HepG2 (cell line): Measurements from ENCODE around the gene TCF12. TPM values are rescaled to one million over a fixed set of nuclear protein-coding genes. Genes with fewer than 3 reads are reported as not detected.

Experiments used
- FOSL2 ChIP-seq: sonication (generic); formaldehyde crosslinking; IDR thresholded peaks from 2 replicates; pipeline ENCODE4 v1.4.0; 2020; ENCODE audit warnings: missing genetic modification reagents
- KLF15 ChIP-seq: sonication (generic); formaldehyde crosslinking; IDR thresholded peaks from 2 replicates; pipeline ENCODE4 v1.8.1; 2023; ENCODE audit warnings: borderline replicate concordance, mild to moderate bottlenecking, inconsistent platforms, missing genetic modification reagents, mixed read lengths
- MEF2D ChIP-seq: sonication (generic); formaldehyde crosslinking; IDR thresholded peaks from 2 replicates; pipeline ENCODE4 v1.5.1; 2020; ENCODE audit warnings: mild to moderate bottlenecking, missing genetic modification reagents
- MTA3 ChIP-seq: sonication (generic); formaldehyde crosslinking; IDR thresholded peaks from 2 replicates; pipeline ENCODE4 v1.4.0; 2020; ENCODE audit warnings: missing genetic modification reagents
- NCOA5 ChIP-seq: sonication (generic); formaldehyde crosslinking; IDR thresholded peaks from 2 replicates; pipeline ENCODE4 v1.4.0; 2020; ENCODE audit warnings: missing genetic modification reagents
- RFXAP ChIP-seq: sonication (generic); formaldehyde crosslinking; IDR thresholded peaks from 2 replicates; pipeline ENCODE4 v1.4.0; 2020; ENCODE audit warnings: missing genetic modification reagents, borderline replicate concordance
- SMC3 ChIP-seq: IDR thresholded peaks from 2 replicates; pipeline ENCODE4 v1.6.1; 2011; ENCODE audit warnings: low read length, improper control_type of control experiment
- SNAPC2 ChIP-seq: sonication (generic); formaldehyde crosslinking; IDR thresholded peaks from 2 replicates; pipeline ENCODE4 v1.8.1; 2022; ENCODE audit warnings: mild to moderate bottlenecking, missing genetic modification reagents
- ZNF253 ChIP-seq: sonication (generic); formaldehyde crosslinking; IDR thresholded peaks from 2 replicates; pipeline ENCODE4 v1.8.0; 2022; ENCODE audit warnings: mild to moderate bottlenecking, missing genetic modification reagents, borderline replicate concordance
- ZNF547 ChIP-seq: sonication (generic); formaldehyde crosslinking; IDR thresholded peaks from 2 replicates; pipeline ENCODE4 v1.5.1; 2020; ENCODE audit warnings: mild to moderate bottlenecking, missing genetic modification reagents
- ZNF776 ChIP-seq: sonication (generic); formaldehyde crosslinking; IDR thresholded peaks from 2 replicates; pipeline ENCODE4 v1.4.0; 2020; ENCODE audit warnings: mild to moderate bottlenecking, missing genetic modification reagents
- polyA plus RNA-seq, 8 experiments: library from polyadenylated mRNA; depleted of rRNA in 3 of 8; stranded (reverse) in 7 of 8; unstranded in 1 of 8; fragments of >200 nt; fragmentation: Illumina TruSeq in 4 of 8; extraction: Trizol in 4 of 8; gene quantifications; 2 replicates each; pipeline versions ENCODE4 v1.2.1 to v1.2.3, GENCODE V29; 2011 to 2016; ENCODE audit warnings: low read depth in 4 of 8, missing spikeins in 1 of 8, mixed read lengths in 1 of 8; ENCODE audit not compliant: insufficient read depth in 1 of 8
- total RNA-seq, 5 experiments: library from RNA; depleted of rRNA; stranded (reverse); fragments of >200 nt; fragmentation: Illumina TruSeq; extraction: Trizol; gene quantifications; 2 replicates each; pipeline ENCODE4 v1.2.3, GENCODE V29; 2016; ENCODE audit warnings: low read depth in 1 of 5
- TF ChIP-seq, protein P1 (sequence below): sonication (generic); formaldehyde crosslinking; IDR thresholded peaks from 2 replicates; pipeline ENCODE4 v1.5.1; 2020; ENCODE audit warnings: mild to moderate bottlenecking, missing genetic modification reagents, moderate library complexity
- TF ChIP-seq, protein P2 (sequence below): sonication (generic); formaldehyde crosslinking; IDR thresholded peaks from 2 replicates; pipeline ENCODE4 v1.5.1; 2020; ENCODE audit warnings: missing genetic modification reagents, mild to moderate bottlenecking, borderline replicate concordance
- TF ChIP-seq, protein P3 (sequence below), 2 experiments: fragments of 450-650 bp in 1 of 2; sonication (generic) in 1 of 2; formaldehyde crosslinking in 1 of 2; IDR thresholded peaks; 2 replicates each; pipeline versions ENCODE4 v1.6.1 to v1.8.0; 2016 to 2022; ENCODE audit warnings: antibody characterized with exemption in 1 of 2, mild to moderate bottlenecking in 1 of 2, missing genetic modification reagents in 1 of 2

Gene TCF12
- total and polyA plus RNA-seq, 2 of the 13 experiments (the other 11 are each of a cell fraction or from before 2014, with no cell fraction given) = 48.6 to 51.1 TPM

- TF ChIP-seq, protein P1, sequence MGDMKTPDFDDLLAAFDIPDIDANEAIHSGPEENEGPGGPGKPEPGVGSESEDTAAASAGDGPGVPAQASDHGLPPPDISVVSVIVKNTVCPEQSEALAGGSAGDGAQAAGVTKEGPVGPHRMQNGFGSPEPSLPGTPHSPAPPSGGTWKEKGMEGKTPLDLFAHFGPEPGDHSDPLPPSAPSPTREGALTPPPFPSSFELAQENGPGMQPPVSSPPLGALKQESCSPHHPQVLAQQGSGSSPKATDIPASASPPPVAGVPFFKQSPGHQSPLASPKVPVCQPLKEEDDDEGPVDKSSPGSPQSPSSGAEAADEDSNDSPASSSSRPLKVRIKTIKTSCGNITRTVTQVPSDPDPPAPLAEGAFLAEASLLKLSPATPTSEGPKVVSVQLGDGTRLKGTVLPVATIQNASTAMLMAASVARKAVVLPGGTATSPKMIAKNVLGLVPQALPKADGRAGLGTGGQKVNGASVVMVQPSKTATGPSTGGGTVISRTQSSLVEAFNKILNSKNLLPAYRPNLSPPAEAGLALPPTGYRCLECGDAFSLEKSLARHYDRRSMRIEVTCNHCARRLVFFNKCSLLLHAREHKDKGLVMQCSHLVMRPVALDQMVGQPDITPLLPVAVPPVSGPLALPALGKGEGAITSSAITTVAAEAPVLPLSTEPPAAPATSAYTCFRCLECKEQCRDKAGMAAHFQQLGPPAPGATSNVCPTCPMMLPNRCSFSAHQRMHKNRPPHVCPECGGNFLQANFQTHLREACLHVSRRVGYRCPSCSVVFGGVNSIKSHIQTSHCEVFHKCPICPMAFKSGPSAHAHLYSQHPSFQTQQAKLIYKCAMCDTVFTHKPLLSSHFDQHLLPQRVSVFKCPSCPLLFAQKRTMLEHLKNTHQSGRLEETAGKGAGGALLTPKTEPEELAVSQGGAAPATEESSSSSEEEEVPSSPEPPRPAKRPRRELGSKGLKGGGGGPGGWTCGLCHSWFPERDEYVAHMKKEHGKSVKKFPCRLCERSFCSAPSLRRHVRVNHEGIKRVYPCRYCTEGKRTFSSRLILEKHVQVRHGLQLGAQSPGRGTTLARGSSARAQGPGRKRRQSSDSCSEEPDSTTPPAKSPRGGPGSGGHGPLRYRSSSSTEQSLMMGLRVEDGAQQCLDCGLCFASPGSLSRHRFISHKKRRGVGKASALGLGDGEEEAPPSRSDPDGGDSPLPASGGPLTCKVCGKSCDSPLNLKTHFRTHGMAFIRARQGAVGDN (CRISPR knock-in tag) = no peak
- TF ChIP-seq MTA3 = no peak
- 0 out of 2 replicates have a peak, but pooled peaks have one; percentile 8 for TF ChIP-seq SNAPC2
- TF ChIP-seq NCOA5 (CRISPR knock-in tag) = no peak
- TF ChIP-seq, protein P2, sequence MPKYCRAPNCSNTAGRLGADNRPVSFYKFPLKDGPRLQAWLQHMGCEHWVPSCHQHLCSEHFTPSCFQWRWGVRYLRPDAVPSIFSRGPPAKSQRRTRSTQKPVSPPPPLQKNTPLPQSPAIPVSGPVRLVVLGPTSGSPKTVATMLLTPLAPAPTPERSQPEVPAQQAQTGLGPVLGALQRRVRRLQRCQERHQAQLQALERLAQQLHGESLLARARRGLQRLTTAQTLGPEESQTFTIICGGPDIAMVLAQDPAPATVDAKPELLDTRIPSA = no peak
- no peak for TF ChIP-seq ZNF547 (CRISPR knock-in tag)
- no peak for TF ChIP-seq KLF15
- no peak for TF ChIP-seq SMC3
- TF ChIP-seq ZNF253 (CRISPR knock-in tag) = 0 out of 2 replicates have a peak, but pooled peaks have one; percentile 31
- TF ChIP-seq RFXAP (CRISPR knock-in tag) = 0 out of 2 replicates have a peak, but pooled peaks have one; percentile 22
- TF ChIP-seq ZNF776 = no peak
- TF ChIP-seq, protein P3, sequence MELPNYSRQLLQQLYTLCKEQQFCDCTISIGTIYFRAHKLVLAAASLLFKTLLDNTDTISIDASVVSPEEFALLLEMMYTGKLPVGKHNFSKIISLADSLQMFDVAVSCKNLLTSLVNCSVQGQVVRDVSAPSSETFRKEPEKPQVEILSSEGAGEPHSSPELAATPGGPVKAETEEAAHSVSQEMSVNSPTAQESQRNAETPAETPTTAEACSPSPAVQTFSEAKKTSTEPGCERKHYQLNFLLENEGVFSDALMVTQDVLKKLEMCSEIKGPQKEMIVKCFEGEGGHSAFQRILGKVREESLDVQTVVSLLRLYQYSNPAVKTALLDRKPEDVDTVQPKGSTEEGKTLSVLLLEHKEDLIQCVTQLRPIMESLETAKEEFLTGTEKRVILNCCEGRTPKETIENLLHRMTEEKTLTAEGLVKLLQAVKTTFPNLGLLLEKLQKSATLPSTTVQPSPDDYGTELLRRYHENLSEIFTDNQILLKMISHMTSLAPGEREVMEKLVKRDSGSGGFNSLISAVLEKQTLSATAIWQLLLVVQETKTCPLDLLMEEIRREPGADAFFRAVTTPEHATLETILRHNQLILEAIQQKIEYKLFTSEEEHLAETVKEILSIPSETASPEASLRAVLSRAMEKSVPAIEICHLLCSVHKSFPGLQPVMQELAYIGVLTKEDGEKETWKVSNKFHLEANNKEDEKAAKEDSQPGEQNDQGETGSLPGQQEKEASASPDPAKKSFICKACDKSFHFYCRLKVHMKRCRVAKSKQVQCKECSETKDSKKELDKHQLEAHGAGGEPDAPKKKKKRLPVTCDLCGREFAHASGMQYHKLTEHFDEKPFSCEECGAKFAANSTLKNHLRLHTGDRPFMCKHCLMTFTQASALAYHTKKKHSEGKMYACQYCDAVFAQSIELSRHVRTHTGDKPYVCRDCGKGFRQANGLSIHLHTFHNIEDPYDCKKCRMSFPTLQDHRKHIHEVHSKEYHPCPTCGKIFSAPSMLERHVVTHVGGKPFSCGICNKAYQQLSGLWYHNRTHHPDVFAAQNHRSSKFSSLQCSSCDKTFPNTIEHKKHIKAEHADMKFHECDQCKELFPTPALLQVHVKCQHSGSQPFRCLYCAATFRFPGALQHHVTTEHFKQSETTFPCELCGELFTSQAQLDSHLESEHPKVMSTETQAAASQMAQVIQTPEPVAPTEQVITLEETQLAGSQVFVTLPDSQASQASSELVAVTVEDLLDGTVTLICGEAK (IDR thresholded peaks at IDR 0.05) = no peak
- TF ChIP-seq, protein P3 (CRISPR knock-in tag; IDR thresholded peaks at IDR 0.05) = no peak
- no peak for TF ChIP-seq MEF2D (CRISPR knock-in tag)
- peak; percentile 58 for TF ChIP-seq FOSL2 (CRISPR knock-in tag)
Observed at GRCh38 chr15:56919031-56919608, 676 bp downstream of the TCF12 start (continued).
